ENCODE results near the gene SUPT3H.

The SUPT3H gene

DNA sequence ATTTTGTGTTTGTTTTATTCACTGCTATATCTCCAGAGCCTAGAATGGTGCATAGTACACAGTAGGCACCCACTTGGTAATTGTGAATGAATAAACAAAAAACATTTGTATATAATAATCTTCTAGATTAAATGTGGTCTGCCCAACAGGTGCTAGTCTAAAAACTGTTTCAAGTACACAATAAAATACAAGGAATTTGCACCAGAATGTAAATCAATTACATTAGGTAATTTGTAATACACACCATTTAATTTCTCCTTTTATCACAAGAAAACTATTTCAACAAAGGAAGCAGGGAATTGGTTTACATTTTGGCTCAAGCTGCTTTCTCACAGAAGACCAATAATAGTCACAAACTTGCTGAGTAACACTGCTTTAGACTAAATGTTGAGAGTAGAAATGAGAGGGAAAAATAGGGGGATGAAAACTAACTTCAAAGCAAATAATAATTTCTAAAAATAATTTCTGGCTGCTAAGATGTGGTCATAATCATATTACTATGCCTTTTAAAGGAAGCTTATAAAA, 27.5 kb downstream of the SUPT3H start:
- intact Hi-C loops (cut with DNase I; ENCODE audit: low total_unique reads) = no loop called here
- TF ChIP-seq, protein P1, sequence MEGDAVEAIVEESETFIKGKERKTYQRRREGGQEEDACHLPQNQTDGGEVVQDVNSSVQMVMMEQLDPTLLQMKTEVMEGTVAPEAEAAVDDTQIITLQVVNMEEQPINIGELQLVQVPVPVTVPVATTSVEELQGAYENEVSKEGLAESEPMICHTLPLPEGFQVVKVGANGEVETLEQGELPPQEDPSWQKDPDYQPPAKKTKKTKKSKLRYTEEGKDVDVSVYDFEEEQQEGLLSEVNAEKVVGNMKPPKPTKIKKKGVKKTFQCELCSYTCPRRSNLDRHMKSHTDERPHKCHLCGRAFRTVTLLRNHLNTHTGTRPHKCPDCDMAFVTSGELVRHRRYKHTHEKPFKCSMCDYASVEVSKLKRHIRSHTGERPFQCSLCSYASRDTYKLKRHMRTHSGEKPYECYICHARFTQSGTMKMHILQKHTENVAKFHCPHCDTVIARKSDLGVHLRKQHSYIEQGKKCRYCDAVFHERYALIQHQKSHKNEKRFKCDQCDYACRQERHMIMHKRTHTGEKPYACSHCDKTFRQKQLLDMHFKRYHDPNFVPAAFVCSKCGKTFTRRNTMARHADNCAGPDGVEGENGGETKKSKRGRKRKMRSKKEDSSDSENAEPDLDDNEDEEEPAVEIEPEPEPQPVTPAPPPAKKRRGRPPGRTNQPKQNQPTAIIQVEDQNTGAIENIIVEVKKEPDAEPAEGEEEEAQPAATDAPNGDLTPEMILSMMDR (IDR thresholded peaks at IDR 0.05) = no peak
- H3K4me3 ChIP-seq = no peak overlapping the region
- H3K27me3 ChIP-seq = no peaks in the 10 kb centered on the region
- no peak for DNase-seq
- no peaks in the 10 kb centered on the region for H3K9me3 ChIP-seq
- no peaks in the 10 kb centered on the region for H3K36me3 ChIP-seq
- no peaks in the 10 kb centered on the region for H3K4me1 ChIP-seq
- no peak overlapping the region for H3K27ac ChIP-seq

DNA sequence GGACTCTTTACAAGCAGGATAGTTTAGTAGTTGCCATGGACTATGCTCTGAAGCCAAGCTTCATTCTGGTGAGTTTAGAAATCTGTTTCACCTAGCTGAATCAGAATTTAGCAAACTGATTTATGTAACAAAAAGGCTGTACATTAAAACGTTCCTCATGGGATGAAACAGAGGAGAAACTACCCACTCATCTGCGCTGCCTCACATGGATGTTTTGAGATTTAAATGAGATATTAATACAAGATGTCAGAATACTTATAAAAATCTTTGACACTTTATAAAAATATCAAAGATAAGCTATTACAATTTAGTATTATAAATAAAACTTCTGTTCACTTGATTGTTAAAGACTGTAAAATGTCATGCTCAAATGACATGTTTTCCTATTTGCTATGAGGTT, 32.8 kb downstream of the SUPT3H start:
- DNase-seq = no peak
- H3K9me3 ChIP-seq = no peaks in the 10 kb centered on the region
- intact Hi-C loops (cut with DNase I; ENCODE audit: low total_unique reads) = no loop called here
- H3K4me3 ChIP-seq = no peak overlapping the region
- no peaks in the 10 kb centered on the region for H3K27me3 ChIP-seq
- H3K27ac ChIP-seq = no peak overlapping the region
- TF ChIP-seq, protein P1 (IDR thresholded peaks at IDR 0.05) = no peak
- H3K36me3 ChIP-seq = no peaks in the 10 kb centered on the region
- no peaks in the 10 kb centered on the region for H3K4me1 ChIP-seq

DNA sequence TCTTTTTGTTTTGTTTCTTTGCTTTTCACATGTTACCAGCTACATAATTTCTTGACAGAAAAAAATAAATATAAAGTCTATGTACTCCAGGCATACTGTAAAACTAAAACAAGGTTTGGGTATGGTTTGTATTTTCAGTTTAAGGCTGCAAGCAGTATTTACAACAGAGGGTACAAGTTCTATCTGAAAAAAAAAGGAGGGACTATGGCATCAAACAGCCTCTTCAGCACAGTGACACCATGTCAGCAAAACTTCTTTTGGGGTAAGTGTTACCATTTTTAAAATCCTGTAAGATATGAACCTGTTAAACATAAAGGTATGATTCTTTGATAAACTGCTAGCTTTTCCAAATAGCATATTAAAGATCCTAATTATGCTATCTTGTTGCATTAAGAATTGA, 49.2 kb downstream of the SUPT3H start:
- TF ChIP-seq, protein P1 (IDR thresholded peaks at IDR 0.05) = no peak
- no peak for DNase-seq
- Histone ChIP-seq H3K4me3 (no peak overlapping the region), H3K27me3 (no peaks in the 10 kb centered on the region), H3K36me3 (no peaks in the 10 kb centered on the region), H3K27ac (no peak overlapping the region), H3K4me1 (peaks cover 0 to 8% (median 2%) of the 10 kb centered on the region in 4 donors), H3K9me3 (no peaks in the 10 kb centered on the region)
- intact Hi-C loops (cut with DNase I; ENCODE audit: low total_unique reads) = no loop called here

DNA sequence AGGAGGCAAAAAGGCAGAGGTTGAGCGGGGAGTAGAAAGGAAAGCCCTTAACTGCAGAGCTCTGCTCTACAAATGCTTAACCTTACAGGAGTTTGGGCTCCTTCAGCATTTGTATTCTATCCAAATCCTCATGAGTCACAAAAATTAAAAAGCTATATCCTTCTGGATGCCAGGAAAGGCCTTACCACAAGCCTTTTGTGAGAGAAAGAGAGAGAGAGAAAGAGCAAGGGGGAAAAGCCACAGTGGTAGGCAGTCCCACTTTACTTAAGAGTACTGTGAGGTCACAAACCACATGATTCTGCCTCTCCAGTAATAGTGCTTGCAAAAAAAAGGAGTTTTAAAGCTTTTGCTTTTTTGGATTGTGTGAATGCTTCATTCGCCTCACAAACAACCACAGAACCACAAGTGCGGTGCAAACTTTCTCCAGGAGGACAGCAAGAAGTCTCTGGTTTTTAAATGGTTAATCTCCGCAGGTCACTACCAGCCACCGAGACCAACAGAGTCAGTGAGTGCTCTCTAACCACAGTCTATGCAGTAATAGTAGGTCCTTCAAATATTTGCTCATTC, 49.7 kb downstream of the SUPT3H start, which contains the start of gene RUNX2:
Gene RUNX2 (plus strand): TSS at position 375 of the 567 bp plus-strand sequence. CDS start 397 bp downstream, outside the sequence.
- H3K36me3 ChIP-seq = no peaks in the 10 kb centered on the region
- no peak for DNase-seq
- no peak within 1 kb of the TSS for H3K27ac ChIP-seq
- TF ChIP-seq, protein P1 (IDR thresholded peaks at IDR 0.05) = no peak
- no peaks in the 10 kb centered on the region for H3K9me3 ChIP-seq
- peaks cover 0 to 8% (median 2%) of the 10 kb centered on the region in 4 donors for H3K4me1 ChIP-seq
- H3K27me3 ChIP-seq = no peaks in the 10 kb centered on the region
- no peak within 1 kb of the TSS for H3K4me3 ChIP-seq
- intact Hi-C loops (cut with DNase I; ENCODE audit: low total_unique reads) = no loop called here

DNA sequence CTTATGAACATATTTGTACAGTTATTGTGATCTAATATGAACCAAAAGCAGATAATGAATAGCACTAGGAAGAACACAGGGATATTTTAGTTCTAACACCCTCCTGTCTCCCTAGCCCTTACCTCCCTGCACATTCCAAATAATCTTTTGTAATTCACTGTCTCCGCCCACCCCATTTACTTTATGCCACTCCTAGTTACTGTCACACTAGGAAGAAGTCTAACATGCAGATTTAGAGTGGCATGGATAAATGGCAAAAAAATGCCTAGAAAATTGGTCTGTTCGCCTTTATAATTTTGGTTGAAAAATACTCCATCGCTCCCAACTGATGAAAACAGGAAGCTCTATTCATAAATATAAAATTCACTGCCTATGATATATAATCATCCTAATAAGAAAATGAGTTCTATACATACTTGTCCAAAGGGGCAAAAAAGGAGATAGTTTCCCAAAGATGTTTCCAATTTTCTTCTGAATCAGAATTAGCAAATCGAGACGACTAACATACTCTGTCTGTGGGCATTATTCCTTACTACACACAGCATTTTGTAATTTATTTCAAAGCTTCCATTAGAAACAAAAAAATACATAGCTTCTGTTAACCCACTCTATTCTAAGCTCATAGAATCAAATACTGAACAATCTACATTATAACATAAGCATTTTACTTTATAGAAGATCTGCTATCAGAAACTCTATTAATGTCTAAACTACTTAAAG, 50.9 kb downstream of the SUPT3H start:
- no peak for DNase-seq
- Histone ChIP-seq H3K9me3 (no peaks in the 10 kb centered on the region), H3K4me3 (no peak overlapping the region), H3K36me3 (no peaks in the 10 kb centered on the region), H3K4me1 (peaks cover 0 to 8% (median 2%) of the 10 kb centered on the region in 4 donors), H3K27ac (no peak overlapping the region), H3K27me3 (no peaks in the 10 kb centered on the region)
- intact Hi-C loops (cut with DNase I; ENCODE audit: low total_unique reads) = no loop called here
- TF ChIP-seq, protein P1 (IDR thresholded peaks at IDR 0.05) = no peak

Measured in tibial artery (tissue), 4 donors.